ENCODE results near the gene FOXP1. TPM values are rescaled to one million over a fixed set of nuclear protein-coding genes. Genes with fewer than 3 reads are reported as not detected.

Gene FOXP1
- total RNA-seq, 4 donors from 2014 or later, result 13.2 to 46.6 (median 29.2) TPM

DNA sequence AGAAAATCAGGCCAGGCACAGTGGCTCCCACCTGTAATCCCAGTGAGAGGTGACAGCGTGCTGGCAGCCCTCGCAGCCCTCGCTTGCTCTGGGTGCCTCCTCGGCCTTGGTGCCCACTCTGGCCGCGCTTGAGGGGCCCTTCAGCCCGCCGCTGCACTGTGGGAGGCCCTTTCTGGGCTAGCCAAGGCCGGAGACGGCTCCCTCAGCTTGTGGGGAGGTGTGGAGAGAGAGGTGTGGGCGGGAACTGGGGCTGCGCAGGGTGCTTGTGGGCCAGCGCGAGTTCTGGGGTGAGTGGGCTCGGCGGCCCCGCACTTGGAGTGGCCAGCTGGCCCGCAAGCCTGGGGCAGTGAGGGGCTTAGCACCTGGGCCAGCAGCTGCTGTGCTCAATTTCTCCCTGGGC lies 252.6 kb downstream of the FOXP1 start:
- intact Hi-C loops (cut with DNase I; ENCODE audit: low total_unique reads), result no loop called here
- ATAC-seq, result no peak
- H3K4me1 ChIP-seq, result peaks cover 0 to 4% of the 10 kb centered on the region in 2 donors

DNA sequence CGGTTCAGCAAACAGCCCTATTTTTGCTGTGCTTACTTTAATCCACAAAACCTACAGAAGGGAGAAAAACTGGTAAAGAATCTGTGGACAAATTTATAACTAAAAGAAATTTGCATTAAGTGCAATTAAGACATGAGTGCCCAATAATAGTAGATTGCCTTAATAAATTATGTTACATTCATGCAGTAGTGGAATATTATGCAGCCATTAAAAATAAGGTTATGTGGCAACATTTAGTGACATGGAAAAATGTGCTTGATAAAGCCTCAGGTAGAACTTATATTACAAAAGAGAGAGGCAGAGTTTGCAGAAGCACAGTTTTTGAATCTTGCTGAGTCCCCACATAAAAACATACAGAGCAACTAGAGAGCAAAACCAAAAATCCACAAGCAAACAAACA lies 253.0 kb downstream of the FOXP1 start:
- DNase-seq (no peak), ATAC-seq (no peak)
- intact Hi-C loops (cut with DNase I; ENCODE audit: low total_unique reads), result no loop called here
- H3K36me3 ChIP-seq, result no peaks in the 10 kb centered on the region
- peaks cover 0 to 4% of the 10 kb centered on the region in 2 donors for H3K4me1 ChIP-seq
- no peaks in the 10 kb centered on the region for H3K9me3 ChIP-seq
- H3K27me3 ChIP-seq, result no peaks in the 10 kb centered on the region
- in situ Hi-C loops (cut with MboI; ENCODE audit: low sequenced_read_pairs in 4 of 4), result no loop called here
- TF ChIP-seq, protein P1, sequence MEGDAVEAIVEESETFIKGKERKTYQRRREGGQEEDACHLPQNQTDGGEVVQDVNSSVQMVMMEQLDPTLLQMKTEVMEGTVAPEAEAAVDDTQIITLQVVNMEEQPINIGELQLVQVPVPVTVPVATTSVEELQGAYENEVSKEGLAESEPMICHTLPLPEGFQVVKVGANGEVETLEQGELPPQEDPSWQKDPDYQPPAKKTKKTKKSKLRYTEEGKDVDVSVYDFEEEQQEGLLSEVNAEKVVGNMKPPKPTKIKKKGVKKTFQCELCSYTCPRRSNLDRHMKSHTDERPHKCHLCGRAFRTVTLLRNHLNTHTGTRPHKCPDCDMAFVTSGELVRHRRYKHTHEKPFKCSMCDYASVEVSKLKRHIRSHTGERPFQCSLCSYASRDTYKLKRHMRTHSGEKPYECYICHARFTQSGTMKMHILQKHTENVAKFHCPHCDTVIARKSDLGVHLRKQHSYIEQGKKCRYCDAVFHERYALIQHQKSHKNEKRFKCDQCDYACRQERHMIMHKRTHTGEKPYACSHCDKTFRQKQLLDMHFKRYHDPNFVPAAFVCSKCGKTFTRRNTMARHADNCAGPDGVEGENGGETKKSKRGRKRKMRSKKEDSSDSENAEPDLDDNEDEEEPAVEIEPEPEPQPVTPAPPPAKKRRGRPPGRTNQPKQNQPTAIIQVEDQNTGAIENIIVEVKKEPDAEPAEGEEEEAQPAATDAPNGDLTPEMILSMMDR (IDR thresholded peaks at IDR 0.05 in 4 of 5, conservative IDR thresholded peaks at IDR 0.05 in 1 of 5), result no peak
- no peak for TF ChIP-seq POLR2A (IDR thresholded peaks at IDR 0.05)
- H3K27ac ChIP-seq, result no peak overlapping the region
- H3K4me3 ChIP-seq, result no peak overlapping the region

More for the DNA sequence above, 252.6 kb downstream of the FOXP1 start:
- TF ChIP-seq POLR2A (IDR thresholded peaks at IDR 0.05), result no peak
- TF ChIP-seq, protein P1 (IDR thresholded peaks at IDR 0.05 in 4 of 5, conservative IDR thresholded peaks at IDR 0.05 in 1 of 5), result no peak
- in situ Hi-C loops (cut with MboI; ENCODE audit: low sequenced_read_pairs in 4 of 4), result no loop called here
- Histone ChIP-seq H3K9me3 (no peaks in the 10 kb centered on the region), H3K4me3 (no peak overlapping the region), H3K27ac (no peak overlapping the region), H3K27me3 (no peaks in the 10 kb centered on the region), H3K36me3 (no peaks in the 10 kb centered on the region)
- no peak for DNase-seq

DNA sequence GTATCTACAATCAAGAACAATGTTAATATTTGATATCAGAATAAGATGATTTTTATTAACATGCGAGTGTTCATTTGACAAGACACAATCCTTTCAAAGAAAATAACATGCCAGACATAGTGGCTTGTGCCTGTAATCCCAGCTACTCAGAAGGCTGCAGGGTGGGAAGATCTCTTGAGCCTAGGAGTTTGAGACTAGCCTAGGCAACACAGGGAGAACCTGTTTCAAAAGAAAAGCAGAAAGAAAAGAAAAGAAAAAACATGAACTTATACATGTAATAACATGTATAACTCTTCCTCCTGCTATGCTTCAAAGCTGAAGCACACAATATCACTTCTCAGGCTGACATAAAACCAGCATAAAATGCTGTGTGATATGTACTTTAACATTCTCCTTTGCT lies 253.7 kb downstream of the FOXP1 start:
- intact Hi-C loops (cut with DNase I; ENCODE audit: low total_unique reads), result no loop called here
- no peak overlapping the region for H3K4me3 ChIP-seq

DNA sequence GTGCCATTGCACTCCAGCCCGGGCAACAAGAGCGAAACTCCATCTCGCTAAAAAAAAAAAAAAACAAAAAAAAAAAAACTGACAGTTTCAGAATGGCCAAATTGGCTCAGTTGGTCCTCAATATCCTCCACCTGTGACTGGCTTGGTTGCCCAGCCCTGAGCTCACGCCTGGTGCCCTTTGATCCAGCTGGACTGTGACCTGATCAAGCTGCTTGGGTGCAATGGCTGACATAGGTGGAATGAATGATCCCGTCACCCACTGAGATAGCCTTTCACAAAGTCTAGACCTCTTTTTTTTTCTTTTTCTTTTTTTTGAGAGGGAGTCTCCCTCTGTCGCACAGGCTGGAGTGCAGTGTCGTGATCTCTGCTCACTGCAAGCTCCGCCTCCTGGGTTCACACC lies 254.6 kb downstream of the FOXP1 start:
- H3K9me3 ChIP-seq, result no peaks in the 10 kb centered on the region
- H3K4me1 ChIP-seq, result peaks cover 0 to 4% of the 10 kb centered on the region in 2 donors
- no peaks in the 10 kb centered on the region for H3K36me3 ChIP-seq
- no peaks in the 10 kb centered on the region for H3K27me3 ChIP-seq
- intact Hi-C loops (cut with DNase I; ENCODE audit: low total_unique reads) (no loop called here), in situ Hi-C loops (cut with MboI; ENCODE audit: low sequenced_read_pairs in 4 of 4) (no loop called here)
- ATAC-seq (no peak), DNase-seq (no peak)
- no peak for TF ChIP-seq POLR2A (IDR thresholded peaks at IDR 0.05)
- TF ChIP-seq, protein P1 (IDR thresholded peaks at IDR 0.05 in 4 of 5, conservative IDR thresholded peaks at IDR 0.05 in 1 of 5), result no peak
- H3K27ac ChIP-seq, result no peak overlapping the region
- no peak overlapping the region for H3K4me3 ChIP-seq

More for the DNA sequence above, 253.7 kb downstream of the FOXP1 start:
- no peak for ATAC-seq
- TF ChIP-seq, protein P1 (IDR thresholded peaks at IDR 0.05 in 4 of 5, conservative IDR thresholded peaks at IDR 0.05 in 1 of 5), result no peak
- TF ChIP-seq POLR2A (IDR thresholded peaks at IDR 0.05), result no peak
- H3K9me3 ChIP-seq, result no peaks in the 10 kb centered on the region
- peaks cover 0 to 4% of the 10 kb centered on the region in 2 donors for H3K4me1 ChIP-seq
- H3K27ac ChIP-seq, result no peak overlapping the region
- DNase-seq, result no peak
- in situ Hi-C loops (cut with MboI; ENCODE audit: low sequenced_read_pairs in 4 of 4), result no loop called here
- no peaks in the 10 kb centered on the region for H3K27me3 ChIP-seq
- no peaks in the 10 kb centered on the region for H3K36me3 ChIP-seq

DNA sequence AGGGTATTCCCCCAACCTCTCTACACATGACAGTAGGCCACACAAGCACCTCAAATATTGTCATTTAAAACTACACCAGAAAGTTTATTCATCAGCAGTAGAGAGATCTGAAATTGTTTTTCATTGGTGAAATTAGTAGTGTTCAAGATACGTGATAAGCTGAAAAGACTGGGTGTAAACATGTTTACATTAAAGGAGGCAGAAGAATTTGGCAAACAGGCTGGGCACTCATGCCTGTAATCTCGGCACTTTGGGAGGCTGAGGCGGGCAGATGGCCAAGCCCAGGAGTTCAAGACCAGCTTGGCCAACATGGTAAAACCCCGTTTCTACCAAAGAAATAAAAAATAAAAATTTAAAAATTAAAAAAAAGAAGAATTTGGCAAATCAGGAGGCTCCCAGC lies 255.6 kb downstream of the FOXP1 start:
- H3K9me3 ChIP-seq, result no peaks in the 10 kb centered on the region
- no peaks in the 10 kb centered on the region for H3K36me3 ChIP-seq
- DNase-seq (no peak), ATAC-seq (no peak)
- TF ChIP-seq POLR2A (IDR thresholded peaks at IDR 0.05), result no peak
- TF ChIP-seq, protein P1 (IDR thresholded peaks at IDR 0.05 in 4 of 5, conservative IDR thresholded peaks at IDR 0.05 in 1 of 5), result no peak
- in situ Hi-C loops (cut with MboI; ENCODE audit: low sequenced_read_pairs in 4 of 4), result no loop called here
- peaks cover 0 to 4% of the 10 kb centered on the region in 2 donors for H3K4me1 ChIP-seq
- no peak overlapping the region for H3K4me3 ChIP-seq
- H3K27me3 ChIP-seq, result no peaks in the 10 kb centered on the region
- intact Hi-C loops (cut with DNase I; ENCODE audit: low total_unique reads), result no loop called here
- H3K27ac ChIP-seq, result no peak overlapping the region
